GM13976 (cell line): ENCODE results near the gene STUM.

Source experiments
- DNase-seq: peaks from one replicate; pipeline ENCODE4 v3.0.0; 2012; ENCODE audit warnings: low spot score
- in situ Hi-C: fragments of 300-500 bp; cut with MboI; formaldehyde crosslinking; loops from one replicate; pipeline ENCODE4 v1.12.0; 2022; ENCODE audit warnings: low sequenced_read_pairs, mixed read lengths, inconsistent platforms; ENCODE audit not compliant: unreplicated experiment
- TF ChIP-seq, protein P1 (sequence below): IDR thresholded peaks from 2 replicates; pipeline ENCODE4 v1.5.1; 2012; ENCODE audit warnings: borderline replicate concordance, mild to moderate bottlenecking; ENCODE audit not compliant: insufficient read depth; ENCODE audit errors: extremely low read depth, missing control alignments, control extremely low read depth

The STUM gene

DNA sequence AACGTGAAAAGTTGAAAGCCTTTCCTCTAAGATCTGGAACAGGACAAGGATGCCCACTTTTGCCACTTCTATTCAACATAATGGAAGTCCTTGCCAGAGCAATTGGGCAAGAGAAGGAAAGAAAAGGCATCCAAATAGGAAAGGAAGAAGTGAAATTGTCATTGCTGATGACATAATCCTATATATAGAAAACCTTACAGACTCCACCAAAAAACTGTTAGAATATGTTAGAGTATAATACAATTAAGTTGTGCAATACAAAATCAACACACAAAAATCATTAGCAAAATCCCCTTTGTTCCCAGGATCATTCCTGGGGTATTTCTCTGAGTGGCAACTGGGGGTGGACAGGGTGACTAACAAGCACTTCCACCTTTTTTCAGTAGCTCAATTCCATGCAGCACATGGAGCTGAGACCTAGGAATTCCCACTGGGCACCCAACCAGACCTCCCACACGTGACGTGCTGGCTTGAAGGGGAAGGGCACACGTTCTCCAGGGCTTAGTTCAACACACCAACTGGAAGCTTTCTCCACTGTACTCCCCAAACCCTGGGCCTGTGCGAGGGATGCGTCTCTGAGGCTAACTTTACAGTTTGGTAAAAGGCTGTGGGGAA lies 9.6 kb downstream of the STUM start:
- TF ChIP-seq, protein P1, sequence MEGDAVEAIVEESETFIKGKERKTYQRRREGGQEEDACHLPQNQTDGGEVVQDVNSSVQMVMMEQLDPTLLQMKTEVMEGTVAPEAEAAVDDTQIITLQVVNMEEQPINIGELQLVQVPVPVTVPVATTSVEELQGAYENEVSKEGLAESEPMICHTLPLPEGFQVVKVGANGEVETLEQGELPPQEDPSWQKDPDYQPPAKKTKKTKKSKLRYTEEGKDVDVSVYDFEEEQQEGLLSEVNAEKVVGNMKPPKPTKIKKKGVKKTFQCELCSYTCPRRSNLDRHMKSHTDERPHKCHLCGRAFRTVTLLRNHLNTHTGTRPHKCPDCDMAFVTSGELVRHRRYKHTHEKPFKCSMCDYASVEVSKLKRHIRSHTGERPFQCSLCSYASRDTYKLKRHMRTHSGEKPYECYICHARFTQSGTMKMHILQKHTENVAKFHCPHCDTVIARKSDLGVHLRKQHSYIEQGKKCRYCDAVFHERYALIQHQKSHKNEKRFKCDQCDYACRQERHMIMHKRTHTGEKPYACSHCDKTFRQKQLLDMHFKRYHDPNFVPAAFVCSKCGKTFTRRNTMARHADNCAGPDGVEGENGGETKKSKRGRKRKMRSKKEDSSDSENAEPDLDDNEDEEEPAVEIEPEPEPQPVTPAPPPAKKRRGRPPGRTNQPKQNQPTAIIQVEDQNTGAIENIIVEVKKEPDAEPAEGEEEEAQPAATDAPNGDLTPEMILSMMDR: no peak
- in situ Hi-C loops: no loop called here
- DNase-seq: no peak

DNA sequence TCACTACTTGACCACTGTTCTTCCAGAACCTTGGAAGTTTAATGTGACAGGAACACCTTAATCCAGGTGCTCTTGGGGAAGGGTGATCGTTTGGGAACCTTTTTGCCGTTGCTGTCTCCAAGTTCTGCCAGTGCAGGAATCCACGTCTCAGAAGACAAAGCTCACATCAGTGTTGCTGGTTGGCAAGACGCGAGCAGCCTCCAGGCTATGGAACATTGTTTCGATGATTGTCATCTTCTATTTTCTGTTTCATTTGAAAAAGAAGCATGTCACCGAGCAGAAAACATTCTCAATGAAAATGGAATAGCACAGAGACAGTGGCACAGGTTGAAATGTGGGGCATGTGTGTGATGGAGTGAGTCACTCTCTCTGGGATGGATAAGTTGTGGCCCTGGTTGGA lies 11.7 kb downstream of the STUM start:
- no peak for DNase-seq
- in situ Hi-C loops: no loop called here
- TF ChIP-seq, protein P1: no peak

DNA sequence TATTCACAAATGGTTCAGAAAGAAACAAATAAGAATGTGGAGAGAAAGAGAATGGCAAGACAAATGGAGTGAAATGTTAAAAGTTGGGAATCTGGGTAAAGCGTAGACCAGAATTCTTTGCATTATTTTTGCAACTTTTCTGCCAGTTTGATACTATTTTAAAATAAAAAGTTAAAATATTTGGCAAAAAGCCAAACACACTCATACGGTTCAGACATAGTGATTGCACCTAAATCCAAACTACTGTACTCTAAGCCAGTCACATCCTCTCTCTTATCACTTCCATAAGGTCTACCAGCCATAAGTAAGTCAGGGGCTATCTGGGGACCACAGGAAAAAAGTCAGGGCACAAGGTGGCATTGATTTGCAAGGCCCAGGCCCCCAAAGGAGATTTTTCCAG lies 14.4 kb downstream of the STUM start:
- DNase-seq: no peak
- TF ChIP-seq, protein P1: no peak
- in situ Hi-C loops: no loop called here

DNA sequence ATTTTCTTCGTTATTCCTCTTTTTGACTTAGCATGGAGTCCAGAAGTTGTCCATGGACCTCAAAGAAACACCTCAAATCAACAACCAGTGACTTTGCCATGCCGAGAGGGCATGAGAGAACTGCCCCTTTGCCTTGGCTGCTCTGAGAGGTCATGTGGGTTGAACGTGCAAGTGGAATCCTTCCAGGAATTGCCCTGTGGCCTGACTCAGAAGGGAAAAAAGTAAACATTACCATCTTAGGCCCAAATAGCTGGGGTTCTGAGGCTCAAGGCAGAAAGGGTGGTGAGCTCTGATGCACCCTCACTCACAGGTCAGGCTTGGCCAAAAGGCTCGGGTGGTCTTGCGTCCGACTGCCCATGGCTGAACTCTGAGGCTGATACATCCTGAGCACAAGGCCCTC lies 15.1 kb downstream of the STUM start:
- TF ChIP-seq, protein P1: no peak
- DNase-seq: no peak
- in situ Hi-C loops: no loop called here

DNA sequence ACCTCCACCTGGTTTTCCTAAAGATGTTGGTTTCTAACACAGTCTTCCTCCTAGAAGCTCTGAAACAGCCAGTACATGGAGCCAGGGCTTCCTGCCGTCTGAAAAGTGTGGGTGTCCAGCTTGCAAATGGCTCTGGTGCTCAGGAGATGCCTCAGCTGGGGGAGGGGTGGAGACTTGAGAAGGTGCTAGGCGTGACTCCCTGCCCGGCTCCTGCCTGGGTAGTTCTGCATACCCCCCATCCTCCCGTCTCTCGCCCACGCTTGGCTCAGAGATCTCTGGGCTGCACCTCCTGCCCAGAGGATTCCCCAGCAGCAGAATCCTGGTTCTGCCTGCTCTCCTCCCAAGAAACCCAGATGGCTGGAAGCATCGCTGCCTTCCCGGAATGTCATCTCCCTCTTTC lies 16.9 kb downstream of the STUM start:
- in situ Hi-C loops: no loop called here
- no peak for DNase-seq
- TF ChIP-seq, protein P1: no peak

DNA sequence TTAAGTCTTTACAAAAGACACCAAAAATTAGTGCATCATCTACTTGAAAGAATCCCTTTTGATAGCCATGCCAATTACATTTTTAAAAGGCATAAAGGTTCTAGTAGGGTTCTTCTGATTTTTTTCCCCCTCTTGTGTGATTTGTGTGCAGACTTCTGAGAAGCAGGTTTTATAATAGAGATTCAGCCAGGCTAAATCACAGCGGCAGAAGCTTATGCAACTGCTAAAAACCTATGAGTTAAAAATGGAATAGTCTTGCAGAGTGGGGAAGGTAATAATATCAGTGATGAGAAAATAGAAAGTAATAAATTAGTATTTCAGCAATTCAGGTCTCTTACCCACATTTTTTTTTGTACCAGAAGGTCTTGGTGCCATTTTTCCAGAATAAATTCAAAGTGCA lies 17.7 kb downstream of the STUM start:
- no peak for DNase-seq
- in situ Hi-C loops: no loop called here
- TF ChIP-seq, protein P1: no peak
